Fibroblast of lung (primary cell): ENCODE results near the gene RFFL. TPM values are rescaled to one million over a fixed set of nuclear protein-coding genes. Genes with fewer than 3 reads are reported as not detected.

Source experiments
- DNase-seq, 2 donors: peaks; one replicate each; pipeline versions ENCODE4 v3.0.0 to v3.0.0-alpha.2; 2010; ENCODE audit warnings: low read depth in 2 of 2
- H2AFZ ChIP-seq: 2 replicates; pipeline ENCODE4 v1.5.1; 2012; ENCODE audit warnings: low read length, control low read depth, inconsistent platforms
- H3K27ac ChIP-seq: 2 replicates; pipeline ENCODE4 v1.5.1; 2011; ENCODE audit warnings: low read length, control low read depth; ENCODE audit not compliant: insufficient read depth
- H3K27me3 ChIP-seq: 2 replicates; pipeline ENCODE4 v1.5.1; 2011; ENCODE audit warnings: mild to moderate bottlenecking, low read length; ENCODE audit not compliant: control insufficient read depth, insufficient read depth
- H3K36me3 ChIP-seq: 2 replicates; pipeline ENCODE4 v1.5.1; 2011; ENCODE audit warnings: low read length; ENCODE audit not compliant: control insufficient read depth, insufficient read depth
- H3K4me1 ChIP-seq: 2 replicates; pipeline ENCODE4 v1.5.1; 2011; ENCODE audit warnings: low read length; ENCODE audit not compliant: control insufficient read depth, insufficient read depth; ENCODE audit errors: extremely low read depth
- H3K4me2 ChIP-seq: 2 replicates; pipeline ENCODE4 v1.5.1; 2011; ENCODE audit warnings: low read length, control low read depth; ENCODE audit not compliant: insufficient read depth; ENCODE audit errors: extremely low read depth
- H3K4me3 ChIP-seq, 4 experiments: fragments of 200-600 bp in 1 of 4; sonication (generic) in 1 of 4; replicated peaks in 1 of 4; 2 replicates each; pipeline ENCODE4 v1.5.1; 2011 to 2016; ENCODE audit warnings: low read length in 4 of 4, low read depth in 3 of 4, mild to moderate bottlenecking in 3 of 4, control low read depth in 2 of 4, inconsistent platforms in 1 of 4, mixed read lengths in 1 of 4; ENCODE audit not compliant: insufficient read depth in 1 of 4; ENCODE audit errors: control extremely low read depth in 1 of 4
- H3K79me2 ChIP-seq: 2 replicates; pipeline ENCODE4 v1.5.1; 2012; ENCODE audit warnings: mild to moderate bottlenecking, low read length, inconsistent platforms; ENCODE audit not compliant: control insufficient read depth, insufficient read depth
- H3K9ac ChIP-seq: 2 replicates; pipeline ENCODE4 v1.5.1; 2011; ENCODE audit warnings: mild to moderate bottlenecking, low read length, control low read depth; ENCODE audit not compliant: insufficient read depth
- H3K9me3 ChIP-seq: 2 replicates; pipeline ENCODE4 v1.5.1; 2012; ENCODE audit warnings: low read depth, low read length; ENCODE audit not compliant: control insufficient read depth, insufficient read depth
- H4K20me1 ChIP-seq: 2 replicates; pipeline ENCODE4 v1.5.1; 2011; ENCODE audit warnings: low read length; ENCODE audit not compliant: control insufficient read depth, insufficient read depth; ENCODE audit errors: extremely low read depth
- CTCF ChIP-seq, 2 donors: IDR thresholded peaks in 1 of 2; conservative IDR thresholded peaks in 1 of 2; 1 replicate in 1 of 2; 2 replicates in 1 of 2; pipeline ENCODE4 v1.5.1; 2011 to 2012; ENCODE audit warnings: low read length in 2 of 2, control low read depth in 1 of 2, inconsistent platforms in 1 of 2, low read depth in 1 of 2, mild to moderate bottlenecking in 1 of 2
- EZH2 ChIP-seq: IDR thresholded peaks from 2 replicates; pipeline ENCODE4 v1.5.1; 2012; ENCODE audit warnings: low read length, control low read depth, mild to moderate bottlenecking; ENCODE audit errors: missing control alignments
- polyA plus RNA-seq, 2 donors: library from polyadenylated mRNA; depleted of rRNA in 1 of 2; stranded (reverse) in 1 of 2; unstranded in 1 of 2; fragments of >200 nt; gene quantifications; 2 replicates each; pipeline ENCODE4 v1.2.1, GENCODE V29; 2011 to 2012; ENCODE audit warnings: missing spikeins in 1 of 2
- total RNA-seq: library from RNA; depleted of rRNA; stranded (reverse); fragments of >200 nt; gene quantifications from 2 replicates; pipeline ENCODE4 v1.2.1, GENCODE V29; 2014

The RFFL gene
- total and polyA plus RNA-seq, 2 donors (not counting 1 experiment from before 2014, with no cell fraction given): 10.1 to 15.9 TPM

- no peak for DNase-seq
- Histone ChIP-seq H2AFZ (no peak overlapping the region), H3K79me2 (no peaks in the 10 kb centered on the region), H4K20me1 (no peaks in the 10 kb centered on the region), H3K27me3 (no peaks in the 10 kb centered on the region), H3K36me3 (no peaks in the 10 kb centered on the region), H3K4me2 (no peak overlapping the region), H3K4me1 (no peaks in the 10 kb centered on the region), H3K9me3 (no peaks in the 10 kb centered on the region), H3K27ac (no peak overlapping the region), H3K4me3 (no peak overlapping the region), H3K9ac (no peak overlapping the region)
- TF ChIP-seq EZH2 (no peak), CTCF (conservative IDR thresholded peaks at IDR 0.05 in 1 of 2, IDR thresholded peaks at IDR 0.05 in 1 of 2; ENCODE audit: low read depth in 1 of 2, low read length in 2 of 2) (no peak)
Measured at GRCh38 chr17:35041390-35041789, 22.1 kb downstream of the RFFL start.

- Histone ChIP-seq H3K79me2 (no peaks in the 10 kb centered on the region), H3K4me2 (no peak overlapping the region), H3K27me3 (no peaks in the 10 kb centered on the region), H3K9ac (no peak overlapping the region), H3K4me1 (no peaks in the 10 kb centered on the region), H3K27ac (no peak overlapping the region), H3K9me3 (no peaks in the 10 kb centered on the region), H2AFZ (no peak overlapping the region), H3K36me3 (no peaks in the 10 kb centered on the region), H4K20me1 (no peaks in the 10 kb centered on the region), H3K4me3 (no peak overlapping the region)
- DNase-seq: no peak
- TF ChIP-seq CTCF (conservative IDR thresholded peaks at IDR 0.05 in 1 of 2, IDR thresholded peaks at IDR 0.05 in 1 of 2; ENCODE audit: low read depth in 1 of 2, low read length in 2 of 2) (no peak), EZH2 (no peak)
Measured at GRCh38 chr17:35038453-35038852, 25.1 kb downstream of the RFFL start.

- Histone ChIP-seq H3K4me2 (no peak overlapping the region), H4K20me1 (no peaks in the 10 kb centered on the region), H3K27me3 (no peaks in the 10 kb centered on the region), H3K9ac (no peak overlapping the region), H3K79me2 (no peaks in the 10 kb centered on the region), H3K27ac (no peak overlapping the region), H3K9me3 (no peaks in the 10 kb centered on the region), H3K36me3 (no peaks in the 10 kb centered on the region), H3K4me1 (no peaks in the 10 kb centered on the region), H2AFZ (no peak overlapping the region), H3K4me3 (no peak overlapping the region)
- TF ChIP-seq CTCF (conservative IDR thresholded peaks at IDR 0.05 in 1 of 2, IDR thresholded peaks at IDR 0.05 in 1 of 2; ENCODE audit: low read depth in 1 of 2, low read length in 2 of 2) (no peak), EZH2 (no peak)
- DNase-seq: no peak
Measured at GRCh38 chr17:35030780-35031179, 32.7 kb downstream of the RFFL start.
